Thymus (tissue), 11 donors: ENCODE data around the gene INSRR. TPM values are rescaled to one million over a fixed set of nuclear protein-coding genes. Genes with fewer than 3 reads are reported as not detected.

ENCODE experiments used
- DNase-seq, 9 donors: peaks; one replicate each; pipeline ENCODE4 v3.0.0-alpha.2; 2013; ENCODE audit warnings: low spot score in 9 of 9, low read depth in 6 of 9, missing footprints in 1 of 9
- H3K27ac ChIP-seq, 2 donors: one replicate each; pipeline ENCODE4 v1.5.1; 2013; ENCODE audit warnings: control low read depth in 1 of 2, low read depth in 1 of 2, low read length in 1 of 2, mild to moderate bottlenecking in 1 of 2, moderate library complexity in 1 of 2
- H3K27me3 ChIP-seq, 2 donors: one replicate each; pipeline ENCODE4 v1.5.1; 2013; ENCODE audit warnings: low read length in 1 of 2; ENCODE audit not compliant: control insufficient read depth in 2 of 2, insufficient read depth in 1 of 2
- H3K36me3 ChIP-seq, 2 donors: one replicate each; pipeline ENCODE4 v1.5.1; 2013; ENCODE audit warnings: low read length in 1 of 2, mild to moderate bottlenecking in 1 of 2, moderate library complexity in 1 of 2; ENCODE audit not compliant: control insufficient read depth in 2 of 2, insufficient read depth in 2 of 2
- H3K4me1 ChIP-seq, 2 donors: one replicate each; pipeline ENCODE4 v1.5.1; 2013; ENCODE audit warnings: low read length in 2 of 2; ENCODE audit not compliant: control insufficient read depth in 2 of 2, insufficient read depth in 2 of 2
- H3K4me3 ChIP-seq, 2 donors: one replicate each; pipeline ENCODE4 v1.5.1; 2013; ENCODE audit warnings: low read length in 2 of 2, control low read depth in 1 of 2, mild to moderate bottlenecking in 1 of 2
- H3K9me3 ChIP-seq, 2 donors: one replicate each; pipeline ENCODE4 v1.5.1; 2013; ENCODE audit warnings: low read length in 1 of 2, mild to moderate bottlenecking in 1 of 2; ENCODE audit not compliant: control insufficient read depth in 2 of 2, insufficient read depth in 1 of 2
- WGBS: extraction: QIAGEN DNeasy Blood & Tissue Kit; methylation state at CpG from one replicate; pipeline ENCODE4 v1.1.7; 2013; 5-methylcytosine and 5-hydroxymethylcytosine counted together
- polyA plus RNA-seq: library from polyadenylated mRNA; stranded (reverse); fragments of 200-250 nt; gene quantifications from one replicate; pipeline ENCODE4 v1.2.3, GENCODE V29; 2013
- total RNA-seq: library from RNA; stranded (reverse); fragments of 120-200 nt; gene quantifications from one replicate; pipeline ENCODE4 v1.2.4, GENCODE V29; 2013
- donor health status: healthy.

Gene INSRR
- total and polyA plus RNA-seq, 2 donors: 0.33 to 0.43 TPM

GRCh38 chr1:156794506-156795373 lies 64.2 kb downstream of the INSRR start:
- no peaks in the 10 kb centered on the region for H3K9me3 ChIP-seq
- peak in 1 of 9 donors; percentile 53 for DNase-seq
- H3K4me3 ChIP-seq: no peak overlapping the region
- H3K27ac ChIP-seq: no peak overlapping the region
- no peaks in the 10 kb centered on the region for H3K27me3 ChIP-seq
- peaks cover 0 to 4% of the 10 kb centered on the region in 2 donors for H3K4me1 ChIP-seq
- peaks cover 59 to 85% of the 10 kb centered on the region in 2 donors for H3K36me3 ChIP-seq
- WGBS: 67% methylated on average over 7 of the region's 7 CpGs

Other genes with a start within 250 kb of the INSRR start
- gene HAPLN2, start 239.7 kb downstream of the INSRR start, total RNA-seq: 0.09 TPM
- 0.50 TPM for gene HAPLN2, start 239.7 kb downstream of the INSRR start, polyA plus RNA-seq
- gene BCAN, start 217.0 kb downstream of the INSRR start, total RNA-seq: 0.24 TPM
- gene BCAN, start 217.0 kb downstream of the INSRR start, polyA plus RNA-seq: 0.43 TPM
- gene NES, start 181.7 kb downstream of the INSRR start, total RNA-seq: 3.7 TPM
- 3.3 TPM for gene NES, start 181.7 kb downstream of the INSRR start, polyA plus RNA-seq
- 20.7 TPM for gene CRABP2, start 153.5 kb downstream of the INSRR start, total RNA-seq
- 75.0 TPM for gene CRABP2, start 153.5 kb downstream of the INSRR start, polyA plus RNA-seq
- 10.7 TPM for gene METTL25B, start 130.6 kb downstream of the INSRR start, total RNA-seq
- gene METTL25B, start 130.6 kb downstream of the INSRR start, polyA plus RNA-seq: 39.4 TPM
- 14.1 TPM for gene ISG20L2, start 130.4 kb downstream of the INSRR start, total RNA-seq
- 12.0 TPM for gene ISG20L2, start 130.4 kb downstream of the INSRR start, polyA plus RNA-seq
- gene MRPL24, start 118.0 kb downstream of the INSRR start, total RNA-seq: 53.8 TPM
- 59.0 TPM for gene MRPL24, start 118.0 kb downstream of the INSRR start, polyA plus RNA-seq
- 226 TPM for gene HDGF, start 107.4 kb downstream of the INSRR start, total RNA-seq
- gene HDGF, start 107.4 kb downstream of the INSRR start, polyA plus RNA-seq: 116 TPM
- 29.1 TPM for gene PRCC, start 91.6 kb downstream of the INSRR start, total RNA-seq
- 72.9 TPM for gene PRCC, start 91.6 kb downstream of the INSRR start, polyA plus RNA-seq
- gene SH2D2A, start 42.3 kb downstream of the INSRR start, total RNA-seq: 17.9 TPM
- 44.8 TPM for gene SH2D2A, start 42.3 kb downstream of the INSRR start, polyA plus RNA-seq
- 1.6 TPM for gene NTRK1, start 1.7 kb upstream of the INSRR start, total RNA-seq
- 3.1 TPM for gene NTRK1, start 1.7 kb upstream of the INSRR start, polyA plus RNA-seq
- gene PEAR1, start 34.6 kb upstream of the INSRR start, total RNA-seq: 0.61 TPM
- gene PEAR1, start 34.6 kb upstream of the INSRR start, polyA plus RNA-seq: 2.5 TPM
- gene LRRC71, start 61.5 kb upstream of the INSRR start, total RNA-seq: not detected
- 0.11 TPM for gene LRRC71, start 61.5 kb upstream of the INSRR start, polyA plus RNA-seq
- 4.5 TPM for gene ARHGEF11, start 186.6 kb upstream of the INSRR start, total RNA-seq
- 5.5 TPM for gene ARHGEF11, start 186.6 kb upstream of the INSRR start, polyA plus RNA-seq
- gene ETV3L, start 240.7 kb upstream of the INSRR start, total RNA-seq: 0.14 TPM
- 1.0 TPM for gene ETV3L, start 240.7 kb upstream of the INSRR start, polyA plus RNA-seq